ENCODE data around the gene TCERG1L.

- TF ChIP-seq POLR2AphosphoS5 (IDR thresholded peaks at IDR 0.05; ENCODE audit: low read depth, low read length) (no peak), POLR2A (IDR thresholded peaks at IDR 0.05; ENCODE audit: low read depth, low read length) (no peak), TAF1 (IDR thresholded peaks at IDR 0.05; ENCODE audit: borderline replicate concordance, low read depth, low read length) (no peak)
Measured at GRCh38 chr10:131086511-131086910, 225.0 kb downstream of the TCERG1L start.
